Measurements from ENCODE around the gene GPSM1. TPM values are rescaled to one million over a fixed set of nuclear protein-coding genes. Genes with fewer than 3 reads are reported as not detected.

GPSM1 gene
- total and polyA plus RNA-seq, 9 of the 15 experiments (the other 6 are each of a cell fraction or from before 2014, with no cell fraction given) = 0.04 to 14.2 (median 3.1) TPM

GRCh38 chr9:136279471-136279870 lies 47.9 kb upstream of the GPSM1 start:
- no TSS peak for BruUV-seq (replicated peaks)
- TF ChIP-seq RBM15 (IDR thresholded peaks at IDR 0.05; ENCODE audit: insufficient read depth, low read length) (no peak), MBD2 (IDR thresholded peaks at IDR 0.05; ENCODE audit: borderline replicate concordance, low read depth) (no peak), CEBPZ (IDR thresholded peaks at IDR 0.05; ENCODE audit: borderline replicate concordance, low read depth, low read length) (no peak), KDM1A (IDR thresholded peaks at IDR 0.05) (no peak), SREBF2 (CRISPR knock-in tag; IDR thresholded peaks at IDR 0.05) (no peak), POU5F1 (IDR thresholded peaks at IDR 0.05; ENCODE audit: borderline replicate concordance, low read depth, low read length, partially characterized antibody) (no peak)
- intact Hi-C loops (cut with micrococcal nuclease) = no loop called here
- Histone ChIP-seq H2AFZ (ENCODE audit: low read depth, low read length) (no peak overlapping the region), H3K9me3 (replicated peaks; ENCODE audit: control insufficient read depth, insufficient read depth, low read depth, low read length) (no peaks in the 10 kb centered on the region; the same call in 1 of the 2 replicates), H4K20me1 (replicated peaks; ENCODE audit: control insufficient read depth, insufficient read depth, low read length) (0 out of 2 replicates have a peak, but pooled peaks cover 11% of the 10 kb centered on the region), H3K27me3 (ENCODE audit: control insufficient read depth in 2 of 2, insufficient read depth in 2 of 2, low read length in 2 of 2) (peaks cover 36 to 65% of the 10 kb centered on the region in 2 experiments), H3K4me1 (replicated peaks in 1 of 2; ENCODE audit: control insufficient read depth in 2 of 2, insufficient read depth in 2 of 2, low read length in 2 of 2) (peaks cover 0 to 49% of the 10 kb centered on the region in 2 experiments; a peak in 2 of 5 replicates), H3K36me3 (ENCODE audit: control insufficient read depth, insufficient read depth, low read length) (no peaks in the 10 kb centered on the region), H3K4me2 (ENCODE audit: insufficient read depth, low read length) (no peak overlapping the region), H3K79me2 (ENCODE audit: control insufficient read depth, insufficient read depth, low read length) (no peaks in the 10 kb centered on the region), H3K27ac (ENCODE audit: extremely low read depth, low read depth, low read length) (no peak overlapping the region), H3K4me3 (no peak overlapping the region), H3K9me1 (ENCODE audit: control insufficient read depth, insufficient read depth, low read length) (no peaks in the 10 kb centered on the region), H3K9ac (ENCODE audit: insufficient read depth in 1 of 2, low read depth in 2 of 2, low read length in 2 of 2) (no peak overlapping the region)
- in situ Hi-C loops (cut with MboI) = loop anchor here (10.0 kb wide), 1 partner anchor 485 kb away; no protein-coding TSS in a partner anchor
- ChIA-PET POLR2A (interaction anchor here (0.7 to 1.3 kb wide), 3 partner anchors 11 to 45 kb away, joined by 3 to 4 read pairs (median 4); no protein-coding TSS in a partner anchor), CTCF (ENCODE audit: low intra/inter-chr PET ratio) (no interaction called here)
- FAIRE-seq = no peak
- DNase-seq (ENCODE audit: extremely low read depth in 1 of 4, low spot score in 3 of 4) = no peak
- no peak for ATAC-seq
- WGBS (ENCODE audit: insufficient coverage, low coverage, missing lambda C conversion rate) = 12% methylated on average over 6 of the region's 6 CpGs

All from K562 (cell line).